Hematopoietic multipotent progenitor cell treated with erythropoietin and hydrocortisone succinate and interleukin-3 and kit ligand, for 8 days (in vitro differentiated cells): ENCODE data around the gene BBC3.
"Not testable (repeated sequence)": the region's sequence is repeated elsewhere in the genome, so short reads cannot be mapped to it uniquely, and the experiment has no call there.

Experiments used
- DNase-seq: peaks from one replicate; pipeline ENCODE4 v3.0.0-alpha.2; 2015

BBC3 gene

DNA sequence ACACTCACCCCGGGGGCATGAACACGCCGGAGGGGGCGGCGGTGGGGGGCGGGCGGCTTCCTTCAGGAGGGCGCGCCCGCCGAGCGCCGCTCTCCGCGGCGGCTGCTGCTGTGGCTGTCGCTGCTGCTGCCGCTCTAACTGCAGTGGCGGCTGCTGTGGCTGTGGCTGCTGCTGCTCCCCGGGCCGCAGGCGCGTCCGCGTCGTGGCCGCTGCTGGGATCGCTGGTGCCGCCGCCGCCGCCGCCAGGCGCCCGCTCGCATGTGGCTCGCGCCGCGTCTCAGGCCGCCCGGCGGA, at the start of gene BBC3:
Gene BBC3, minus strand, starts transcription at position 279 of the 294 bp plus-strand sequence. CDS start 2,768 bp downstream, outside the sequence.
- no peak for DNase-seq

GRCh38 chr19:47280183-47280797, 49.3 kb upstream of the BBC3 start:
- peak; percentile 57 for DNase-seq

GRCh38 chr19:47276513-47276912, 45.5 kb upstream of the BBC3 start:
- DNase-seq, result not testable (repeated sequence)

DNA sequence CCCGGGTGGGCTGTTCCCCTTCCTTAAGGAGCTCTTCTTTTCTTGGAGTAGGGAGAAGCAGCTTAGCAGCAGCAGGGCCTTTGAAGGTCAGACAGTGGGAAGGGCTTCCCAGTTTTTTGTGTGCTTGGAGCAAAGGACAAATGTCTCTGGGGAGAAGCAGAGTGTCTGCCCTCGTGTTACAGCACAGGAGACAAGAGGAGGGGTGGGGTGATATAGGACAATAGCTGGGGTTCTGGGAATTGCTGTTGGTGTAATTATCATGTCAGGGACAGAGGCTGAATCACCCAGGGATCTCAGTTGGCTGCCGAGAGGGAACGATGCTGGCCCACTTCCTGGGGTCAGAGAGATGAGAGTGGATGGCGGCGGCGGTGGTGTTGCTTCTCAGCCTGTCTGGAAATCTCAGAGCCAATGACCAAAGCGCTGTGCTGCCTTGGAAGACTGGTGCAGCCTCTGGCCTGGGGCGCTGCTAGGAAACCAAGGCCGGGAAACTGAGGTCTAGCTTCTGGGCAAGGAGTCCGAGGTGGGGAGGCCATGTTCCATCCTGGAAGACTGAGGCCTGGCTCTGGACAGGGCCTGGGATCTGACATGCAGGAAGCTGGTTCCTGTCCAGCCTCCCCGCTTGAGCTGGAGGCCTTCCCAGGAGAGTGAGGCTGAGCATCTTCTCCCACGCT, 44.9 kb upstream of the BBC3 start:
- no peak for DNase-seq

GRCh38 chr19:47274891-47275761, 44.1 kb upstream of the BBC3 start:
- DNase-seq, result no peak

- peak; percentile 85 for DNase-seq
Measured at GRCh38 chr19:47274071-47274890, 43.3 kb upstream of the BBC3 start, which contains the start of gene INAFM1. INAFM1 (plus strand) TSS chr19:47274885; CDS start chr19:47274920, 35 bp downstream.

DNA sequence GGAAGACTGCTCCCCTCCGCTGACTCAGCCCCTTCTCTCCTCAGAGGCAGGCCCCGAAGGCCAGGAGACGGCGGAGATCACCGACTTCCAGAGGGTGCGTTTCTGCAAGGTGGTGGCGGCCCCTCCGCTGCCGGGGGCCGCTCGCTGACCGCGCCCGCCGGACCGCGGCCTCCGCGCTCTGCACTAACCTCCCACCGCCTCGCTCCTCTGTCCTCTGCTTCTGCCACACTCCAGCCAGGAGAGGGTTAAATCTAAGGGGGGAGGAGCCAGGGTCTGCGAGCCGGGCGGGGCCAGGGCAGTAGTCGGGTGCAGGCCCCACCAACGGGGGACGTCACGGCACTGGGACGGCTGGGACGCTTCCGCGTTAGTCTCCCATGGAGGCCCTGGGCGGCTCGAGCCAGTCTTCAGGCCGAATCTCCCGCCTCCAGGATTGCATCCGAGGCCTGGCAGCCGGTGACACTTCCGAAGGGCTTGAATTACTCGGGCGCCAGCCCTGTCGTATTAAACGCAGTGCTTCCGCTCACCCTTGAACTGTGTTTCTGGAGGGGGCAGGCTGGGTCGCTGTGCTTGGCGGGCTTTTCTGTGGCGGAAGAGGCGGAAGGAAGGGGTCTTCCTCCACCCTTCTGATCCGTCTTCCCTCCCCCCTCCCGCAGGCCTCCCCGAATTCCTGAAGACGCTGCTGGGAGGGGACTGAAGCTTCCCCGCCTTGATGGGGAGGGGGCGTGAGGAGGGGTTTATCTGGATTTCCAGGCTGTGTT, 42.5 kb upstream of the BBC3 start:
- peak; percentile 93 for DNase-seq

GRCh38 chr19:47272448-47273312, 41.7 kb upstream of the BBC3 start:
- no peak for DNase-seq

DNA sequence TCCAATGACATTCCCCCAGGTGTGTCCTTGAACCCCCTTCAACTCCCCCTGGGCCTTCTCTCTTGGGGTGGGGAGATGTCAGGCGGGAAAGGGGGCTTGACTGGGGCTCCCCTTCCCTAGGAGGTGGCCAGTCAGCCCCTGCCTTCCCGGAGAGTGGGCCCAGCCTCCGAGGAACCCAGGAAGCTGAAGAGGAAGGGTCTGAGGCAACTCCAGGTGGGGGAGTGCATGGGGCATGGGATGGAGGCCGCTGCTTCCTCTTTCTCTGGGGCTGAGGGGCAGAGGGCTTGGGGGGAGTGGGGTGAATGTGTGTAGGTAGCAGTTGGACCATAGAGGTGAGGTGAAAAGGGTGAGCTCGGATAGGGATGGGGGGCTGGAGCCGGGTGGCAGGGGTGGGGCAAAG, 41.0 kb upstream of the BBC3 start:
- no peak for DNase-seq

GRCh38 chr19:47270408-47270807, 39.4 kb upstream of the BBC3 start:
- no peak for DNase-seq

GRCh38 chr19:47269596-47269995, 38.6 kb upstream of the BBC3 start:
- no peak for DNase-seq

- DNase-seq, result no peak
Measured at GRCh38 chr19:47268028-47268427, 37.0 kb upstream of the BBC3 start.

GRCh38 chr19:47267350-47267759, 36.4 kb upstream of the BBC3 start:
- DNase-seq, result no peak

DNA sequence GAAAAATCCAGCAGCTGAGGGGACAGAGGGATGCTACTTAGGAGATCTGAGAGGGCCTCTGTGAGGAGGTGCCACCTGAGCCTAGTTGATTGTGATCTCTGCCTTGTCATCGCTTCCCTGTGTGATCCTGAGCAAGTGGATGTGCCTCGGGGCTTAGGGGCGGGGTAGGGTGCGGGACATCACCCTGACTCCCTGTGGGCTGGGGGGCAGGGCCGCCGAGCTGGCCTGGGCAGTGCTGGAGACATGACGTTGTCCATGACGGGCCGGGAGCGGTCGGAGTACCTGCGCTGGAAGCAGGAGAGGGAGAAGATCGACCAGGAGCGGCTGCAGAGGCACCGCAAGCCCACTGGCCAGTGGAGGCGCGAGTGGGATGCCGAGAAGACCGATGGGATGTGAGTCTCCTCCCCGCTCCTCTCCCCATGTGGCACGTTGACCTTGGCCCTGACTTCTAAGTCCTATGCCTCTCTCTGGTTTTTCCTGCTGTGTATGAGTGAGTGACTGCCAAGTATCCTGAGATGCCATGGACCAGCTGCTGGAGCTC, 35.5 kb upstream of the BBC3 start:
- no peak for DNase-seq

DNA sequence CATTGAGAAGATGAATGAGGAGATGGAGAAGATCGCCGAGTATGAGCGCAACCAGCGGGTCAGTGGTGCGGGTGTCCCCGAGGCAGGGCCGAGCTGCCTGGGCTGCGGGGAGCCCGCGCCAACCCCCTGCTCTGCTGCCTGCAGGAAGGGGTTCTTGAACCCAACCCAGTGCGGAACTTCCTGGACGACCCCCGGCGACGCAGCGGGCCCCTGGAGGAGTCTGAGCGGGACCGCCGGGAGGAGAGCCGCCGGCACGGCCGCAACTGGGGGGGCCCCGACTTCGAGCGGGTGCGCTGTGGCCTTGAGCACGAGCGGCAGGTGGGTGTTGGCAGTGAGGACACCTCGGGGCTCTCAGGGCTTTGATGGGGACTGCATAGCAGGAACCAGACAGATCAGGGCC, 33.6 kb upstream of the BBC3 start:
- no peak for DNase-seq

GRCh38 chr19:47261946-47262793, 31.2 kb upstream of the BBC3 start:
- DNase-seq, result peak; percentile 71

DNA sequence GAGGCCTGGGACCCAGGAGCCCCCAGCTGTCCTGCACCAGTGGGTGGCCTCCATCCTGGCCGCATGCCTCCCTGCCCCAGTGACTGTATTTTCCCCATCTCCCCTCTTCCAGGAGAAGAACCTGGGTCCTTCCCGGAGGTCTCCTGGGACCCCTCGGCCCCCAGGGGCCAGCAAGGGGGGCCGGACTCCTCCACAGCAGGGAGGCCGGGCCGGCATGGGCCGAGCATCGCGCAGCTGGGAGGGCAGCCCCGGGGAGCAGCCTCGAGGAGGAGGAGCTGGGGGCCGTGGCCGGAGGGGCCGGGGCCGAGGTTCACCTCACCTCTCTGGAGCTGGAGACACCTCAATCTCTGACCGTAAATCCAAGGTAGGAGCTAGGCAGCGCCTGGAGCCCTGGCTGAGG, 29.5 kb upstream of the BBC3 start:
- no peak for DNase-seq

DNA sequence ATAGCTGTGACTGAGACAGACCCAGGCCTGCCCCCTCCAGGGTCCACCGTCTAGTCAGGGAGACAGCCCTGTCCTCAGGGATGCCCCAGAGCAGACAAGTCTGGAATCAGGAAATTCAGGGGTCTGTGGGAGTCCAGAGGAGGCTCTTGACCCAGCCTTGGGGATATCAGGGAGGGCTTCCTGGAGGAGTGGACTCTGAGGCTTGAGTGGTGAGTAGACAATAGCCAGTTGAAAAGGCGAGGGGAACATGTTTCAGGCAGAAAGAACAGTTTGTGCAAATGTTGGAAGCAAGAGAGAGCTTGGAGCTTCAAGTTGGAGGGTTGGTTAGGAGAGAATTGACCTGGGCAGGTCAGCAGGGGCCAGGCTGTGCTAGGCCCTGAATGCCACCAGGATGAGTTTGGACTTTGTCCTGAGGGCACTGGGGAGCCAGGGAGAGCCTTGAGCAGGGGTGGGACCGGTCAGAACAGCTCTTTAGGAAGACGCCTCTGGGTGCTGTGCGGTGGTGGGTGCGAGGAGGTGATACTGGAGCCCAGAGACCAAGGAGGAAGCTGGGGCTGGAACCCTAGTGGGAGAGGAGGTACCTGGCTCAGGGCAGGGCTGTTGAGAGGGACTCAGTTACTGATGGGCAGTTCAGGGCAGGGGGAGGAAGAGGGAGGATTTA, 28.0 kb upstream of the BBC3 start:
- no peak for DNase-seq

GRCh38 chr19:47258434-47258833, 27.4 kb upstream of the BBC3 start:
- DNase-seq, result no peak
